ENCODE data around the gene EXOC4. TPM values are rescaled to one million over a fixed set of nuclear protein-coding genes. Genes with fewer than 3 reads are reported as not detected.

Gene EXOC4
- total and polyA plus RNA-seq, 2 of the 8 experiments (the other 6 are each of a cell fraction or from before 2014, with no cell fraction given) = 27.0 to 67.3 TPM

GRCh38 chr7:133609806-133610205 is 356.9 kb downstream of the EXOC4 start:
- CTCF ChIA-PET (ENCODE audit: partially characterized antibody) = no interaction called here
- TF ChIP-seq KDM5A (IDR thresholded peaks at IDR 0.05; ENCODE audit: low read length) (no peak), RBBP5 (IDR thresholded peaks at IDR 0.05; ENCODE audit: borderline replicate concordance, low read depth, low read length) (no peak), FOSL1 (IDR thresholded peaks at IDR 0.05; ENCODE audit: insufficient read depth, low read depth, low read length) (no peak), NANOG (IDR thresholded peaks at IDR 0.05; ENCODE audit: insufficient read depth, low read depth, low read length, poor library complexity, severe bottlenecking) (no peak), CEBPB (IDR thresholded peaks at IDR 0.05; ENCODE audit: low read depth, low read length) (no peak)

More at GRCh38 chr7:133609806-133610205, 356.9 kb downstream of the EXOC4 start:
- Histone ChIP-seq H2BK120ac (replicated peaks; ENCODE audit: low read depth, low read length) (no peak overlapping the region), H3K4me2 (ENCODE audit: insufficient read depth in 1 of 2, low read depth in 2 of 2, low read length in 2 of 2) (no peak overlapping the region), H3K4me1 (replicated peaks in 1 of 4; ENCODE audit: control insufficient read depth in 3 of 4, insufficient read depth in 4 of 4, low read length in 3 of 4) (no peaks in the 10 kb centered on the region), H3K14ac (ENCODE audit: insufficient read length) (no peak overlapping the region), H3K9me3 (ENCODE audit: insufficient read depth in 2 of 2, low read depth in 1 of 2, low read length in 1 of 2) (no peaks in the 10 kb centered on the region), H2BK5ac (ENCODE audit: low read depth, low read length) (no peak overlapping the region), H4K8ac (ENCODE audit: extremely low read depth, insufficient read depth, low read length) (no peak overlapping the region), H2BK20ac (ENCODE audit: low read length) (no peak overlapping the region), H3K9ac (replicated peaks in 1 of 4; ENCODE audit: extremely low read depth in 1 of 4, low read depth in 3 of 4, low read length in 3 of 4) (no peak overlapping the region), H4K20me1 (replicated peaks in 1 of 2; ENCODE audit: control insufficient read depth in 1 of 2, insufficient read depth in 2 of 2, low read length in 2 of 2) (peaks cover 0 to 2% of the 10 kb centered on the region in 2 experiments), H2AK5ac (ENCODE audit: low read depth, low read length) (no peak overlapping the region), H3K23ac (ENCODE audit: insufficient read length) (no peak overlapping the region), H3K4me3 (ENCODE audit: extremely low read depth in 1 of 4, insufficient read depth in 2 of 4, low read depth in 3 of 4, low read length in 4 of 4) (no peak overlapping the region), H2BK15ac (ENCODE audit: low read length) (no peak overlapping the region), H2AFZ (ENCODE audit: low read length) (no peak overlapping the region), H4K5ac (ENCODE audit: insufficient read length, low read depth, low read length) (no peak overlapping the region), H3K79me1 (ENCODE audit: low read depth, low read length) (no peaks in the 10 kb centered on the region), H2BK12ac (ENCODE audit: low read depth, low read length) (no peak overlapping the region), H3K27ac (ENCODE audit: low read depth, low read length) (no peak overlapping the region), H3K56ac (replicated peaks; ENCODE audit: insufficient read length, low read depth, low read length) (no peak overlapping the region), H3K23me2 (ENCODE audit: low read depth, low read length) (no peaks in the 10 kb centered on the region), H3K79me2 (ENCODE audit: control insufficient read depth in 1 of 2, insufficient read depth in 2 of 2, low read length in 2 of 2) (no peaks in the 10 kb centered on the region), H3K18ac (ENCODE audit: extremely low read depth, low read length) (no peak overlapping the region), H3K4ac (replicated peaks; ENCODE audit: insufficient read length, low read depth, low read length) (no peak overlapping the region), H3K27me3 (replicated peaks in 1 of 4; ENCODE audit: control insufficient read depth in 3 of 4, extremely low read depth in 1 of 4, insufficient read depth in 3 of 4, low read length in 3 of 4) (no peaks in the 10 kb centered on the region), H3K36me3 (ENCODE audit: control insufficient read depth in 2 of 4, insufficient read depth in 4 of 4, low read length in 3 of 4) (no peaks in the 10 kb centered on the region), H4K91ac (replicated peaks; ENCODE audit: insufficient read length, low read length) (no peak overlapping the region)
- 89% methylated on average over 1 of the region's 1 CpG; no CpG with 5 or more reads in 1 of the 2 experiments for WGBS, 2 experiments (ENCODE audit: extremely low coverage in 1 of 2, insufficient coverage in 1 of 2, insufficient read length in 1 of 2, insufficient replicate concordance in 2 of 2, low coverage in 1 of 2, low lambda C conversion rate in 2 of 2, missing lambda C conversion rate in 1 of 2)
- DNase-seq (ENCODE audit: low read depth in 1 of 2, low spot score in 2 of 2) = no peak
- POLR2A ChIA-PET (ENCODE audit: partially characterized antibody) = no interaction called here
- FAIRE-seq = no peak
